GM12874 (cell line): ENCODE measurements around the gene RELA.

Experiments
- CTCF ChIP-seq: IDR thresholded peaks from 2 replicates; pipeline ENCODE4 v1.5.1; 2011; ENCODE audit warnings: low read depth, mild to moderate bottlenecking, control low read depth, low read length, moderate library complexity; ENCODE audit not compliant: insufficient read depth

RELA gene

GRCh38 chr11:65606876-65607613, 55.7 kb downstream of the RELA start:
- no peak for TF ChIP-seq CTCF

DNA sequence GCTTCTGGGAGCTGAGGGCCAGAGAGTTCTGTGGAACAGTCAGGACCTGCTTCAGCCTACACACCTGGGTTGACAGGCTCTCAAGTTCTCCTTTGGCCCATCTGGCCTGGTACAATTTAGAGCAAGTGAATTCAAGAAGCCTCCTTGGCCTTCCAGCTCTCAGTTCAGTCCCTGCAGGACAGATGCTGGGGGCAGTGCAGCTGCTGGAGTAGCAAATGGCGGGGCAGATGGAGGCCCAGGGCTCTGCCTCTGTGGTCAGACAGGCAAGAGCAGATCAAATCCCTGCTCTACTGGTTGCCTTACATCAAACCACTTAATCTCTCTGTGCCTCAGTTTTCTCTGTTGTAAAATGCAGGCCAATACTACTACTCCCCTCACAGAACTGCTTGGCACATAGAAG, 58.5 kb downstream of the RELA start:
- no peak for TF ChIP-seq CTCF
